MM.1S (cell line): Measurements from ENCODE around the gene TXLNG.

Source experiments
- EZH2 ChIP-seq: fragments of 300-600 bp; sonication (generic); optimal IDR thresholded peaks from 2 replicates; pipeline ENCODE3; 2017; ENCODE audit warnings: low read depth, mild to moderate bottlenecking, antibody characterized with exemption, low read length, mixed read lengths
- EZH2phosphoT487 ChIP-seq: fragments of 300-600 bp; sonication (generic); IDR thresholded peaks from 2 replicates; pipeline ENCODE4 v1.6.1; 2018; ENCODE audit warnings: antibody characterized with exemption, low read length
- TF ChIP-seq, protein P1 (sequence below): fragments of 300-600 bp; sonication (generic); IDR thresholded peaks from 2 replicates; pipeline ENCODE4 v1.5.1; 2016; ENCODE audit warnings: antibody characterized with exemption, low read length, mixed read lengths

DNA sequence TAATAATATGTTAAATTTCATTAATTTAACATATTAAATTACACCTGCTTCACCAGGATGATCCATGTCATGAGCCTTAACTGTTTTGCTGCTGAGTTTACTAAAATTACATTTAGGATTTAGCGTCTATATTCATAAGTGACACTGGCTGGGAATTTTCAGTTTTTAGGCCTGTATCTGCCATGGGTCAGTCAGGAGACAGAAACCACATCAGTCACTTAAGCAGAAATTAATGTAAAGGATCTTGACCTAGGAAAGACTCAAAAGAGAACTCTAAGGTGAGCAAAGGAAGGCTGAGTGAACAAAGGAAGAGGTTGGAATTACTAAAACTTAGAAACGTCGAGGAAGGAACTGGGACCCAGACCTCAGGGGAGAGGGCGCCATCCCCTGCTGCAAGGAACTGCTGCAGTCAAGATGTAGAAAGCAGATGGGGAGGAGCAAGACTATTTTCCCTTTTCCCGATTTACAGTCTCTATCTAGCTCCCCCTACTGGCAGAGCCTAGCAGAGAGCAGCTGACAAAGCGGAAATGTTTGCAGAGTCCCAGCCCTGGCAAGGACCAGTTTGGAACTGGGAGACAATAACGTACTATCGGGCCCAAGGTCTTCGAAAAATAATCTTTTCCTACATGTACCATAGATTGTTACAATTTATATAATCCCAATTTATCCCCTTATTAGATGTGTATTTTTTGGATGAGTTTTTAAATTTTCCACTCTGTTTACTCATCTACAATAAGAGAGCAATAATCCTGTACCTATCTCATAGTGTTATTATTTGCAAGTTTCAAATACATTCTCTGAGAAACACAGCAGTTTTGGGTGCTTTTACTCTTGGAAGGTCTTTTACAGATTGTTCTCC lies 106.5 kb downstream of the TXLNG start:
- TF ChIP-seq, protein P1, sequence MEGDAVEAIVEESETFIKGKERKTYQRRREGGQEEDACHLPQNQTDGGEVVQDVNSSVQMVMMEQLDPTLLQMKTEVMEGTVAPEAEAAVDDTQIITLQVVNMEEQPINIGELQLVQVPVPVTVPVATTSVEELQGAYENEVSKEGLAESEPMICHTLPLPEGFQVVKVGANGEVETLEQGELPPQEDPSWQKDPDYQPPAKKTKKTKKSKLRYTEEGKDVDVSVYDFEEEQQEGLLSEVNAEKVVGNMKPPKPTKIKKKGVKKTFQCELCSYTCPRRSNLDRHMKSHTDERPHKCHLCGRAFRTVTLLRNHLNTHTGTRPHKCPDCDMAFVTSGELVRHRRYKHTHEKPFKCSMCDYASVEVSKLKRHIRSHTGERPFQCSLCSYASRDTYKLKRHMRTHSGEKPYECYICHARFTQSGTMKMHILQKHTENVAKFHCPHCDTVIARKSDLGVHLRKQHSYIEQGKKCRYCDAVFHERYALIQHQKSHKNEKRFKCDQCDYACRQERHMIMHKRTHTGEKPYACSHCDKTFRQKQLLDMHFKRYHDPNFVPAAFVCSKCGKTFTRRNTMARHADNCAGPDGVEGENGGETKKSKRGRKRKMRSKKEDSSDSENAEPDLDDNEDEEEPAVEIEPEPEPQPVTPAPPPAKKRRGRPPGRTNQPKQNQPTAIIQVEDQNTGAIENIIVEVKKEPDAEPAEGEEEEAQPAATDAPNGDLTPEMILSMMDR, result peak; percentile 86
- no peak for TF ChIP-seq EZH2
- TF ChIP-seq EZH2phosphoT487, result no peak
